Duodenal mucosa (tissue), 2 donors: ENCODE results near the gene CD82.

Source experiments
- H3K27ac ChIP-seq: one replicate; pipeline ENCODE4 v1.7.0; 2013; ENCODE audit warnings: low read depth, low read length
- H3K27me3 ChIP-seq, 2 donors: one replicate each; pipeline ENCODE4 v1.7.0; 2013; ENCODE audit warnings: low read length in 2 of 2, control low read depth in 1 of 2; ENCODE audit not compliant: insufficient read depth in 2 of 2, control insufficient read depth in 1 of 2
- H3K36me3 ChIP-seq, 2 donors: one replicate each; pipeline ENCODE4 v1.7.0; 2013; ENCODE audit warnings: low read length in 2 of 2, control low read depth in 1 of 2; ENCODE audit not compliant: insufficient read depth in 2 of 2, control insufficient read depth in 1 of 2
- H3K4me1 ChIP-seq, 2 donors: one replicate each; pipeline ENCODE4 v1.7.0; 2013; ENCODE audit warnings: low read length in 2 of 2, control low read depth in 1 of 2; ENCODE audit not compliant: insufficient read depth in 2 of 2, control insufficient read depth in 1 of 2
- H3K4me3 ChIP-seq, 2 donors: one replicate each; pipeline ENCODE4 v1.7.0; 2013; ENCODE audit warnings: low read length in 2 of 2, low read depth in 1 of 2
- H3K9ac ChIP-seq, 2 donors: one replicate each; pipeline ENCODE4 v1.7.0; 2013; ENCODE audit warnings: low read length in 2 of 2, low read depth in 1 of 2
- H3K9me3 ChIP-seq, 2 donors: one replicate each; pipeline ENCODE4 v1.7.0; 2013; ENCODE audit warnings: low read length in 2 of 2, control low read depth in 1 of 2; ENCODE audit not compliant: control insufficient read depth in 1 of 2

The CD82 gene

DNA sequence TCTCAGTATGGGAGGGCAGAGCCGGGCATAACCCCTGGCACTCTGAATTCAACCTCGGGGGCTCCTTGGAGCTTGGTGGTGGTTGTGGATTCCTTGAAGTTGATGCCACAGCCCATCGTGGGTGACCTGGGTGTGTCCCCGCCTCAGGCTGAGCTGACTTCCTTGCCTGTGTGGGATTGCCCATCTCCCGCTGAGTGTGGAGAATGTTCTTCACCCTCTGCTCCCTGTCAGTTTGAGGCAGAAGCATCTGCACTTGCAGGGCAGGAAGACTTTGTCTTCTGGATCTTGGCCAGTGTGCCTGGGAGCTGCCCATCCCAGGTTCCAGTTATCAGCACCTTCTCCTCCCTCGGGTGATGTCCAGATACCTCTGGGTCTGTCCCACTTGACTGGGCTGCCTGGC is 25.3 kb downstream of the CD82 start:
- no peak overlapping the region for H3K27ac ChIP-seq
- H3K4me1 ChIP-seq, result peaks cover 8 to 14% of the 10 kb centered on the region in 2 donors
- H3K9ac ChIP-seq, result no peak overlapping the region

DNA sequence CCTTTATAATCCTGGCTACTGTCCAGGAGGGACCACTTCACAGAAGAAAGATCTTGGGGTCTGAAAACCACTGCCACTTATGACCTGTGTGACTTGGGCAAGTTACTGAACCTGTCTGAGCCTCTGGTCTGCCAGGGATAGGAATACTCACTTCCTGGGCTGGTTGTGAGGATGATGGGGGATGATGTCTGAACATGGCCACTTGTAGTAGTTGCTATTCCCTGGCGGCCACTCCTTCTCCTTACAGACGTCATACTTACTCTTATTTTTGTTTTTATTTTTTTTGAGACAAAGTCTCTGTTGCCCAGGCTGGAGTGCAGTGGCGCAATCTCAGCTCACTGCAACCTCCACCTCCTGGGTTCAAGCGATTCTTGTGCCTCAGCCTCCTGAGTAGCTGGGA is 26.1 kb downstream of the CD82 start:
- H3K4me1 ChIP-seq, result peaks cover 16 to 22% of the 10 kb centered on the region in 2 donors
- peaks cover 0 to 25% of the 10 kb centered on the region in 2 donors for H3K36me3 ChIP-seq
- H3K4me3 ChIP-seq, result no peak overlapping the region
- H3K27ac ChIP-seq, result no peak overlapping the region
- no peaks in the 10 kb centered on the region for H3K9me3 ChIP-seq
- no peaks in the 10 kb centered on the region for H3K27me3 ChIP-seq
- no peak overlapping the region for H3K9ac ChIP-seq

More for the DNA sequence above, 25.3 kb downstream of the CD82 start:
- Histone ChIP-seq H3K27me3 (no peaks in the 10 kb centered on the region), H3K36me3 (peaks cover 0 to 25% of the 10 kb centered on the region in 2 donors), H3K4me3 (no peak overlapping the region), H3K9me3 (no peaks in the 10 kb centered on the region)

- H3K27ac ChIP-seq, result no peak overlapping the region
- peaks cover 24 to 30% of the 10 kb centered on the region in 2 donors for H3K4me1 ChIP-seq
- H3K9ac ChIP-seq, result no peak overlapping the region
- no peaks in the 10 kb centered on the region for H3K9me3 ChIP-seq
- peaks cover 0 to 25% of the 10 kb centered on the region in 2 donors for H3K36me3 ChIP-seq
- no peak overlapping the region for H3K4me3 ChIP-seq
- no peaks in the 10 kb centered on the region for H3K27me3 ChIP-seq
These were observed 26.9 kb downstream of the CD82 start for GRCh38 chr11:44592125-44592940.

DNA sequence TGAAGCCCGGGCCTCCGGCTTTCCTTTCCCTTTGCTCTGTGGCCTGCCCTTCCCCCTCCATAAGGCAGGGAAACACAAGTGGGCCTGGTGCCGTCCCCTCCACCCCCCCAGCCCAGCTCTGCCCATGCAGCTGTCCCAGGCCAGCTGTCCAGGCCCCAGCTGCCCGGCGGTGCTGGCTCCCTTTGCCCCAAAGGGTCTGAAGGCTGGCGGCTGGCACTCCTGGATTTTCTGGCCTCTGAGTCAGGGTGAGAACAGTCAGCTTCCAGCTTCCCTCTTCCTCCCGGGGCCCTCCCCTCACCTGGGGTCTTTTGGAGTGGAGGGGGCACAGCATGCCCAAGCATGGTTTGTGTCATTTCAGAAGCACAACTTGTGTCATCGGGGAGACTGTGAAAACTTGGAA is 27.8 kb downstream of the CD82 start:
- Histone ChIP-seq H3K4me1 (peaks cover 28 to 38% of the 10 kb centered on the region in 2 donors), H3K9ac (no peak overlapping the region), H3K27ac (no peak overlapping the region), H3K27me3 (no peaks in the 10 kb centered on the region), H3K36me3 (peaks cover 0 to 18% of the 10 kb centered on the region in 2 donors), H3K4me3 (no peak overlapping the region), H3K9me3 (no peaks in the 10 kb centered on the region)

GRCh38 chr11:44595006-44595405 is 29.5 kb downstream of the CD82 start:
- H3K27ac ChIP-seq, result no peak overlapping the region
- no peak overlapping the region for H3K4me3 ChIP-seq
- no peak overlapping the region for H3K9ac ChIP-seq
- no peaks in the 10 kb centered on the region for H3K27me3 ChIP-seq
- peaks cover 0 to 5% of the 10 kb centered on the region in 2 donors for H3K36me3 ChIP-seq
- H3K4me1 ChIP-seq, result peaks cover 28 to 39% of the 10 kb centered on the region in 2 donors
- no peaks in the 10 kb centered on the region for H3K9me3 ChIP-seq

DNA sequence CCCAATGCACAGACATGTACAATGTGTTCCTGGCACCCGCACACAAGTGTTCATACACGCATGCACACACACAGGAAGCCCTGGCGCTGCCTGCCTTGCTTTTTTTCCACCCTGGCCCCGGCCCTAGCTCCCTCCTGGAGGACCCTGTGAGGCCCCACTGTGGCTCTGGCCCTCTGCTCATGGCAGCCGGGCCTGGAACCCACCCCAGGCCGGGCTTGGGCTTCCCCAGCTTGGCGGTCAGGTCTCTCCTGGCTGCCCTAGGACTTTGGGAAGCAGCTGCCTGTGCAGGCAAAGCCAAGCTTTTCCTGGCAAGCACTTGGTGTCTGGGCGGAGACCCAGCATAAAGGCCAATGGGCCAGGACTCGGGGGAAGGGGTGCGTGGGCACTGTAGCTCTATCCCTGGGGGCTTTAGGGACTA is 30.5 kb downstream of the CD82 start:
- H3K4me3 ChIP-seq, result no peak overlapping the region
- H3K27me3 ChIP-seq, result no peaks in the 10 kb centered on the region

GRCh38 chr11:44596525-44597276 is 31.2 kb downstream of the CD82 start:
- Histone ChIP-seq H3K36me3 (peaks cover 0 to 5% of the 10 kb centered on the region in 2 donors), H3K9ac (no peak overlapping the region), H3K27ac (no peak overlapping the region), H3K4me3 (no peak overlapping the region), H3K4me1 (peaks cover 41 to 50% of the 10 kb centered on the region in 2 donors), H3K27me3 (no peaks in the 10 kb centered on the region), H3K9me3 (no peaks in the 10 kb centered on the region)

More for the DNA sequence above, 30.5 kb downstream of the CD82 start:
- Histone ChIP-seq H3K9ac (peak overlapping the region in 1 of 2 donors; percentile 18), H3K27ac (no peak overlapping the region), H3K4me1 (peaks cover 38 to 43% of the 10 kb centered on the region in 2 donors), H3K36me3 (peaks cover 0 to 5% of the 10 kb centered on the region in 2 donors), H3K9me3 (no peaks in the 10 kb centered on the region)

DNA sequence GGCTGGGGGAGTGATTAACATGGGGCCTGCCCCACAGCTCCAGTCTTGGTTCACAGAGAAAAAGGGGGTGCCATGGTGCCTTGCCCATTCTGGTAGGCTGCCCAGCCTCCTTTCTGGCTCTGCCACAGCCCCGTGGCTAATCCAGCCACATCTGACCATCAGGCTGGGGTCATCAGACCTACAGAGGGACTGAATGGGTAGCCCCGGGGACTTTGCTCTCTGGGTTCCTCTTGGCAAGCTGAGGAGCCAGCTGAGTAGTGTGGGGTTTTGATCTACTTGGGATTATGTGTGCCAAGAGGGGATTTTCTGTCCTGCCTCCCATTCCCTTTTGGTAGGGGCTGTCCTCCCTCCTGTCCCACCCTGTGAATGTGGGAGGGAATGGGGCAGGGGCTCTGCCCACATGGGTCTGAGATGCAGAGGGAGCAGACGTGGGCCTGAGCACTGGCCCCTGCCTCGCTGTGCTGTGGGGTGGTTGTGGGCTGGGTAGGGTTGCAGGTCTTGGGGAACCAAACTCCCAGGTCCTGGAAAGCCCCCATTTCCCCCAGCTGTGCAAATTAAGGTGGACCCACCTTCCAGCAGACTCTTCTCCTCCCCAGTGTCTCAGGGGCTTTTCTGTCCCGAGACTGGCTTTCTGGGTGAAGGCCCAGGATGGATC is 32.0 kb downstream of the CD82 start:
- Histone ChIP-seq H3K27ac (no peak overlapping the region), H3K27me3 (no peaks in the 10 kb centered on the region), H3K4me1 (peaks cover 49 to 57% of the 10 kb centered on the region in 2 donors), H3K9me3 (no peaks in the 10 kb centered on the region), H3K9ac (no peak overlapping the region), H3K36me3 (no peaks in the 10 kb centered on the region), H3K4me3 (no peak overlapping the region)

DNA sequence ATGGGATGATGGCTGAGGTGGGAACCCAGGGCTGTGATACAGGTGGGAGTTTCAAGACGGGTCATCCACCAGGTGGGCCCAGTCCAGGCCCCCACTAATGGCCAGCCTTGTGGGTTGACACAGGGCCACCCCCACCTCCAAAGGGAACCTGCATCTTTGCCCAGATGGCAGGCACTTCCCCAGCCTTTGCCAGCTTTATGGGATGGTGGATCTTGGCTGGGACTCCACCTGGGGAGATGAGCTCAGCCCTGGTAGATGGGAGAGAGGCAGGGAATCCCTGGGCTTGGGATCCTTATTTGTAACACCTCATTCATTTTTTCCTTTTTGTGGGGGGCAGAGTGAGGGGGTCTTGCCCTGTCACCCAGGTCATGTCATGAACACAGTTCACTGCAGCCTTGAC is 33.4 kb downstream of the CD82 start:
- no peak overlapping the region for H3K4me3 ChIP-seq
- H3K27ac ChIP-seq, result no peak overlapping the region
- peaks cover 62% of the 10 kb centered on the region in 2 donors for H3K4me1 ChIP-seq
- H3K9ac ChIP-seq, result no peak overlapping the region
- H3K9me3 ChIP-seq, result no peaks in the 10 kb centered on the region
- H3K27me3 ChIP-seq, result no peaks in the 10 kb centered on the region
- H3K36me3 ChIP-seq, result peaks cover 0 to 5% of the 10 kb centered on the region in 2 donors

DNA sequence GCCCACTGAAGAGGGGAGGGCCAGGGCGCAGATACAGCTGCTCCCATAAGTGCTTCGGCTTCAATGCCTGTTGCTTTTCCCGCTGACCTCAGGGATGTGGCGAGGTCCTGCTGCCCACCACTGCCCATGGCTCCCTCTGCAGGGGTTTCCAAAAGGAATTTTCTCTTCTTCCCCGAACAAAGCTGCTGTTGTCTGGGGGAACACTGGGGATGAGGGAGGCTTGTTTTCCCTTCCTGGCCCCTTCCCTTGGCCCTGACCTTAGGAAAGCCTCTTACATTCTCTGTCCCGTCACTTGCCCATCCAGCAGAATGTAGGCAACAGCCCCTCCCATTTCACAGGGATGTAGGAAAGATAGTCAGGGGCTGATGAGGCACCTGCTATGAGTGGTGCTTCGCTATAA is 34.8 kb downstream of the CD82 start:
- no peak overlapping the region for H3K27ac ChIP-seq
- H3K4me3 ChIP-seq, result no peak overlapping the region
- H3K9me3 ChIP-seq, result no peaks in the 10 kb centered on the region
- H3K27me3 ChIP-seq, result no peaks in the 10 kb centered on the region
- H3K9ac ChIP-seq, result peak overlapping the region; percentile 52 to 55
- H3K36me3 ChIP-seq, result peaks cover 6 to 19% of the 10 kb centered on the region in 2 donors
- H3K4me1 ChIP-seq, result peaks cover 62 to 64% of the 10 kb centered on the region in 2 donors
